K562 (cell line): ENCODE results near the gene ERAL1. TPM values are rescaled to one million over a fixed set of nuclear protein-coding genes. Genes with fewer than 3 reads are reported as not detected.
A peak's percentile ranks its signal among the peaks of the same experiment; 100 is the strongest.

ENCODE experiments used
- ARID2 ChIP-seq: fragments of 450-650 bp; IDR thresholded peaks from 2 replicates; pipeline ENCODE4 v1.6.1; 2017; ENCODE audit warnings: antibody characterized with exemption, mild to moderate bottlenecking
- DPF2 ChIP-seq: fragments of 450-650 bp; IDR thresholded peaks from 2 replicates; pipeline ENCODE4 v1.6.1; 2016
- EZH2 ChIP-seq: IDR thresholded peaks from 2 replicates; pipeline ENCODE4 v1.6.1; 2012; ENCODE audit warnings: low read depth, mild to moderate bottlenecking, inconsistent platforms, low read length, borderline replicate concordance
- FOXJ3 ChIP-seq: sonication (generic); formaldehyde crosslinking; IDR thresholded peaks from 2 replicates; pipeline ENCODE4 v1.4.0; 2020; ENCODE audit warnings: mild to moderate bottlenecking, missing genetic modification reagents
- GATAD2A ChIP-seq: fragments of 450-650 bp; IDR thresholded peaks from 2 replicates; pipeline ENCODE4 v1.6.1; 2017
- MCM3 ChIP-seq: fragments of 450-650 bp; IDR thresholded peaks from 2 replicates; pipeline ENCODE4 v1.6.1; 2016
- MLLT1 ChIP-seq, 2 experiments: fragments of 450-650 bp; IDR thresholded peaks; 2 replicates each; pipeline ENCODE4 v1.6.1; 2016
- MYBL2 ChIP-seq, 2 experiments: fragments of 450-650 bp in 1 of 2; sonication (generic) in 1 of 2; formaldehyde crosslinking in 1 of 2; IDR thresholded peaks; 2 replicates each; pipeline versions ENCODE4 v1.6.1 to v1.8.1; 2017 to 2022; ENCODE audit warnings: borderline replicate concordance in 1 of 2, inconsistent platforms in 1 of 2, low read depth in 1 of 2, mild to moderate bottlenecking in 1 of 2, missing genetic modification reagents in 1 of 2, moderate library complexity in 1 of 2
- NCOR1 ChIP-seq: fragments of 450-650 bp; IDR thresholded peaks from 2 replicates; pipeline ENCODE4 v1.6.1; 2016; ENCODE audit warnings: mild to moderate bottlenecking, moderate library complexity
- PHF8 ChIP-seq: fragments of 200-600 bp; sonication (generic); IDR thresholded peaks from 2 replicates; pipeline ENCODE4 v1.6.1; 2012; ENCODE audit warnings: mixed run types, mild to moderate bottlenecking, inconsistent platforms, low read length, moderate library complexity, borderline replicate concordance
- POLR2A ChIP-seq: fragments of 450-650 bp; conservative IDR thresholded peaks from 2 replicates; pipeline ENCODE4 v1.6.1; 2016
- POLR2B ChIP-seq: fragments of 450-650 bp; IDR thresholded peaks from 2 replicates; pipeline ENCODE4 v1.6.1; 2018; ENCODE audit warnings: low read depth; ENCODE audit not compliant: partially characterized antibody
- SAP30 ChIP-seq: fragments of 200-600 bp; sonication (generic); IDR thresholded peaks from 2 replicates; pipeline ENCODE4 v1.6.1; 2012; ENCODE audit warnings: borderline replicate concordance, low read depth, mild to moderate bottlenecking, moderate library complexity, low read length, control low read depth, inconsistent platforms; ENCODE audit not compliant: insufficient read depth, poor library complexity, severe bottlenecking
- SIN3B ChIP-seq: fragments of 450-650 bp; IDR thresholded peaks from 2 replicates; pipeline ENCODE4 v1.6.1; 2017; ENCODE audit warnings: low read depth, mild to moderate bottlenecking, moderate library complexity
- TGIF2 ChIP-seq: sonication (generic); formaldehyde crosslinking; IDR thresholded peaks from 2 replicates; pipeline ENCODE4 v1.8.1; 2022; ENCODE audit warnings: mild to moderate bottlenecking, missing genetic modification reagents, moderate library complexity
- XRCC3 ChIP-seq: fragments of 450-650 bp; IDR thresholded peaks from 2 replicates; pipeline ENCODE4 v1.6.1; 2017; ENCODE audit warnings: mild to moderate bottlenecking, moderate library complexity
- ZBTB40 ChIP-seq, 2 experiments: fragments of 450-650 bp in 1 of 2; sonication (generic) in 1 of 2; formaldehyde crosslinking in 1 of 2; IDR thresholded peaks; 2 replicates each; pipeline versions ENCODE4 v1.7.1 to v1.9.0; 2016 to 2022; ENCODE audit warnings: inconsistent platforms in 1 of 2, mild to moderate bottlenecking in 1 of 2, missing genetic modification reagents in 1 of 2
- ZC3H4 ChIP-seq: sonication (generic); formaldehyde crosslinking; IDR thresholded peaks from 2 replicates; pipeline ENCODE4 v1.9.0; 2021; ENCODE audit warnings: missing genetic modification reagents, borderline replicate concordance
- polyA plus RNA-seq, 8 experiments: library from polyadenylated mRNA; depleted of rRNA in 4 of 8; stranded (reverse) in 5 of 8; unstranded in 3 of 8; fragments of >200 nt; fragmentation: Nextera tagmentation in 2 of 8; fragmentation: Illumina TruSeq in 1 of 8; extraction: Ambion mirVana in 2 of 8; extraction: Trizol in 1 of 8; gene quantifications; 2 replicates each; pipeline versions ENCODE4 v1.2.1 to v1.2.3, GENCODE V29; 2011 to 2014; ENCODE audit warnings: inconsistent platforms in 1 of 8, missing spikeins in 1 of 8
- total RNA-seq, 7 experiments: library from RNA; depleted of rRNA in 6 of 7; stranded (reverse); fragments of >200 nt in 6 of 7; fragmentation: Illumina TruSeq in 2 of 7; extraction: Trizol in 2 of 7; gene quantifications; 2 replicates each; pipeline versions ENCODE4 v1.2.1 to v1.2.3, GENCODE V29; 2011 to 2021; ENCODE audit warnings: low replicate concordance in 1 of 7

Gene ERAL1
- total and polyA plus RNA-seq, 9 of the 15 experiments (the other 6 are each of a cell fraction or from before 2014, with no cell fraction given): 37.5 to 351 (median 106) TPM

GRCh38 chr17:28879886-28880571, 25.2 kb downstream of the ERAL1 start (continued):
- no peak for TF ChIP-seq ZBTB40 (IDR thresholded peaks at IDR 0.05)
- TF ChIP-seq ZBTB40 (CRISPR knock-in tag; IDR thresholded peaks at IDR 0.05): no peak
- TF ChIP-seq TGIF2: no peak
- TF ChIP-seq ZC3H4: no peak
- TF ChIP-seq MYBL2 (IDR thresholded peaks at IDR 0.05; ENCODE audit: low read depth): no peak
- TF ChIP-seq MYBL2 (CRISPR knock-in tag; IDR thresholded peaks at IDR 0.05; ENCODE audit: borderline replicate concordance): no peak
- 0 out of 2 replicates have a peak, but pooled peaks have one; percentile 37 for TF ChIP-seq DPF2
- TF ChIP-seq POLR2B: no peak
- TF ChIP-seq XRCC3: no peak
- peak in 1 of 2 experiments; percentile 56; a peak in 1 of 4 replicates for TF ChIP-seq MLLT1 (IDR thresholded peaks at IDR 0.05)
- TF ChIP-seq MCM3: no peak
- TF ChIP-seq SIN3B: no peak
- no peak for TF ChIP-seq ARID2
- no peak; the same call in 1 of the 2 replicates for TF ChIP-seq GATAD2A
- TF ChIP-seq PHF8: no peak
- no peak for TF ChIP-seq FOXJ3
- TF ChIP-seq EZH2: no peak
- no peak for TF ChIP-seq SAP30
- peak; percentile 57; the same call in 1 of the 2 replicates for TF ChIP-seq NCOR1
- TF ChIP-seq POLR2A: no peak
